HL-60 (cell line): ENCODE results near the gene OR56A4.

Experiments
- DNase-seq, 2 experiments: peaks; one replicate each; pipeline ENCODE4 v3.0.0-alpha.2; 2010 to 2020; ENCODE audit warnings: low read depth in 1 of 2, low spot score in 1 of 2
- H3K27ac ChIP-seq: fragments of 250-450 bp; sonication (Bioruptor Pico); replicated peaks from 2 replicates; pipeline ENCODE4 v1.5.1; 2020; ENCODE audit warnings: mild to moderate bottlenecking, moderate library complexity
- H3K27me3 ChIP-seq: fragments of 250-450 bp; sonication (Bioruptor Pico); 2 replicates; pipeline ENCODE4 v1.5.1; 2021; ENCODE audit warnings: mild to moderate bottlenecking, moderate library complexity; ENCODE audit not compliant: insufficient read depth, poor library complexity, severe bottlenecking
- H3K4me3 ChIP-seq: replicated peaks from 2 replicates; pipeline ENCODE4 v1.5.1; 2011; ENCODE audit warnings: mild to moderate bottlenecking, control low read depth, low read length; ENCODE audit not compliant: insufficient read depth
- CTCF ChIP-seq: IDR thresholded peaks from one replicate; pipeline ENCODE4 v1.5.1; 2011; ENCODE audit warnings: low read length, control low read depth, inconsistent platforms; ENCODE audit not compliant: insufficient read depth
- GABPA ChIP-seq: IDR thresholded peaks from 2 replicates; pipeline ENCODE4 v1.6.1; 2012; ENCODE audit warnings: low read depth
- POLR2AphosphoS5 ChIP-seq: IDR thresholded peaks from 2 replicates; pipeline ENCODE4 v1.6.1; 2012; ENCODE audit warnings: low read depth
- REST ChIP-seq: IDR thresholded peaks from 2 replicates; pipeline ENCODE4 v1.6.1; 2012; ENCODE audit warnings: low read depth; ENCODE audit not compliant: insufficient replicate concordance
- SPI1 ChIP-seq: IDR thresholded peaks from 2 replicates; pipeline ENCODE4 v1.6.1; 2012; ENCODE audit warnings: low read depth, mild to moderate bottlenecking, borderline replicate concordance

The OR56A4 gene

DNA sequence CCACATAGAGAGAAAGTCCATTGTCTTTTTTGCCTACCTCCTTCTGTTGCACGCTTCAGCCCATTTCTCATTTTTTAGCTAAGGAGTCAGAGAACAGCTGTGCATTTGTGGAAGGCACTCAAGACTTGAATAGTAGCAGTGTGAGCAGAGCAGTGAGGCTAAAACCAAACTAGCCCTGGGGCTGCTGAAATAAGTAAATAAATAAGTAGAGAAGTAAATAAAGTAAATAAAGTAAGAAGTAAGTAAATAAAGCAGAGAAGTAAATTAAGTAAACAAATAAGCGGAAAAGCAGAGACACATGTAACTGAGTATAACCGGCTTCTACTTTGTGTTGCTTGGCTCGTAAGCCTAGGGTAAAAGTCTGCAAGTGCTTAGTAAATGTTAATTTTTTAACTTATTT lies 17.5 kb downstream of the OR56A4 start:
- Histone ChIP-seq H3K4me3 (no peak overlapping the region), H3K27ac (no peak overlapping the region), H3K27me3 (peaks cover 9% of the 10 kb centered on the region)
- DNase-seq = no peak
- TF ChIP-seq GABPA (no peak), REST (no peak), POLR2AphosphoS5 (no peak), SPI1 (no peak), CTCF (no peak)

DNA sequence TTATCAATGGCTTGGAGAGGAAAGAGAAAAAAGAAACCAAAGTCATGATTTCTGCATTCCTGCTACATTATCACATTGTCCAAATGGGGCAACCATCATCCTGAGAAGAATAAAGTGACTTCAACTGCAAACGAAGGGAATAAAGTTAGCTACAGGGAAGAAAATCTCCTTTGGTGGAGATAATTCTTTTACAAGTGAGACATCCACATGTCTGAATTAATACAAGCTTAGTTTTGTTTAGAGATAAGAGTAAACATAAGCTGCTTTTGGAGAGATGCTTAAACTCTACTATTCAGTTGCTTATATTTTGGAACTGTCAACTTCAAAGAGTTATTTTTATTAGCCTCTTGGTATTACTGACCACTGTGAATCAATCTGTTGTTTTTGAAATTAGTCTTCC lies 19.9 kb downstream of the OR56A4 start, which contains the start of gene OR52L1:
TSS of gene OR52L1 (minus strand) at position 101 of the 400 bp plus-strand sequence. CDS start at position 46, 55 bp downstream.
- DNase-seq = no peak
- Histone ChIP-seq H3K4me3 (no peak within 1 kb of the TSS), H3K27me3 (peaks cover 9% of the 10 kb centered on the region), H3K27ac (no peak within 1 kb of the TSS)
- TF ChIP-seq SPI1 (no peak), CTCF (no peak), GABPA (no peak), REST (no peak), POLR2AphosphoS5 (no peak)

GRCh38 chr11:5983443-5983842 lies 23.3 kb downstream of the OR56A4 start:
- no peak overlapping the region for H3K4me3 ChIP-seq
- H3K27me3 ChIP-seq = peaks cover 9% of the 10 kb centered on the region
- no peak for TF ChIP-seq POLR2AphosphoS5
- TF ChIP-seq SPI1 = no peak
- no peak for TF ChIP-seq CTCF
- TF ChIP-seq REST = no peak
- no peak for TF ChIP-seq GABPA
- H3K27ac ChIP-seq = no peak overlapping the region
- DNase-seq = no peak
